Occipital lobe (tissue), 2 donors: ENCODE results near the gene ATP2A2. TPM values are rescaled to one million over a fixed set of nuclear protein-coding genes. Genes with fewer than 3 reads are reported as not detected.
A peak's percentile ranks its signal among the peaks of the same experiment; 100 is the strongest.
"Not testable (repeated sequence)": the region's sequence is repeated elsewhere in the genome, so short reads cannot be mapped to it uniquely, and the experiment has no call there.

Source experiments
- DNase-seq: peaks from one replicate; lab custom pipeline; 2025; lab: John Stamatoyannopoulos, UW
- total RNA-seq: library from RNA; depleted of rRNA; stranded (reverse); fragments of >200 nt; gene quantifications from one replicate; pipeline ENCODE4 v1.2.3, GENCODE V29; 2014

Gene ATP2A2
- total RNA-seq, 1 donor from 2014 or later: 161 TPM

- DNase-seq: no peak
Observed at GRCh38 chr12:110340706-110341105, 59.7 kb downstream of the ATP2A2 start.

GRCh38 chr12:110342157-110342556, 61.1 kb downstream of the ATP2A2 start:
- no peak for DNase-seq

GRCh38 chr12:110343114-110343513, 62.1 kb downstream of the ATP2A2 start:
- no peak for DNase-seq

GRCh38 chr12:110343736-110344555, 62.9 kb downstream of the ATP2A2 start:
- DNase-seq: no peak

- DNase-seq: no peak
Observed at GRCh38 chr12:110344657-110345056, 63.6 kb downstream of the ATP2A2 start.

- DNase-seq: peak; percentile 12
Observed at GRCh38 chr12:110345176-110345661, 64.2 kb downstream of the ATP2A2 start.

- DNase-seq: no peak
Observed at GRCh38 chr12:110345963-110346362, 64.9 kb downstream of the ATP2A2 start.

- DNase-seq: no peak
Observed at GRCh38 chr12:110347767-110348166, 66.7 kb downstream of the ATP2A2 start.

- DNase-seq: no peak
Observed at GRCh38 chr12:110348431-110349059, 67.5 kb downstream of the ATP2A2 start.

- DNase-seq: no peak
Observed at GRCh38 chr12:110349096-110349495, 68.0 kb downstream of the ATP2A2 start.

- DNase-seq: peak; percentile 55
Observed at GRCh38 chr12:110349514-110350151, 68.6 kb downstream of the ATP2A2 start.

GRCh38 chr12:110351119-110351518, 70.1 kb downstream of the ATP2A2 start:
- no peak for DNase-seq

- DNase-seq: no peak
Observed at GRCh38 chr12:110352401-110352800, 71.4 kb downstream of the ATP2A2 start.

- DNase-seq: no peak
Observed at GRCh38 chr12:110353211-110353965, 72.3 kb downstream of the ATP2A2 start.

- DNase-seq: no peak
Observed at GRCh38 chr12:110354172-110354780, 73.2 kb downstream of the ATP2A2 start.

- DNase-seq: no peak
Observed at GRCh38 chr12:110355073-110355472, 74.0 kb downstream of the ATP2A2 start.

- not testable (repeated sequence) for DNase-seq
Observed at GRCh38 chr12:110358384-110359097, 77.5 kb downstream of the ATP2A2 start.

- no peak for DNase-seq
Observed at GRCh38 chr12:110361216-110361615, 80.2 kb downstream of the ATP2A2 start.

GRCh38 chr12:110365489-110366320, 84.7 kb downstream of the ATP2A2 start:
- no peak for DNase-seq
